Neural cell (in vitro differentiated cells): ENCODE measurements around the gene RBSN. TPM values are rescaled to one million over a fixed set of nuclear protein-coding genes. Genes with fewer than 3 reads are reported as not detected.

Source experiments
- polyA plus RNA-seq: library from polyadenylated mRNA; depleted of rRNA; stranded (reverse); fragments of >200 nt; gene quantifications from 2 replicates; pipeline ENCODE4 v1.2.3, GENCODE V29; 2014

The RBSN gene
- polyA plus RNA-seq, 1 donor from 2014 or later: 27.6 TPM

Other genes starting within 250 kb of the RBSN start
- gene NR2C2, start 151.6 kb downstream of the RBSN start, polyA plus RNA-seq: 37.5 and 40.4 TPM in 2 replicates
- 74.4 and 97.7 TPM in 2 replicates for gene MRPS25, start 33.8 kb downstream of the RBSN start, polyA plus RNA-seq
- 60.9 and 74.2 TPM in 2 replicates for gene CAPN7, start 107.1 kb upstream of the RBSN start, polyA plus RNA-seq
- 166 TPM in 2 replicates for gene SH3BP5, start 233.4 kb upstream of the RBSN start, polyA plus RNA-seq